Cardiac muscle cell (in vitro differentiated cells and primary cell): ENCODE data around the gene SF3B3. TPM values are rescaled to one million over a fixed set of nuclear protein-coding genes. Genes with fewer than 3 reads are reported as not detected.
A peak's percentile ranks its signal among the peaks of the same experiment; 100 is the strongest.

Source experiments
- DNase-seq, 2 donors: peaks; one replicate each; pipeline versions ENCODE4 v3.0.0 to v3.0.0-alpha.2; 2010 to 2017; ENCODE audit warnings: low read depth in 1 of 2, low spot score in 1 of 2
- H3K27ac ChIP-seq: fragments of 200-600 bp; sonication (generic); 2 replicates; pipeline ENCODE4 v1.5.1; 2016
- H3K27me3 ChIP-seq: fragments of 200-600 bp; sonication (generic); 2 replicates; pipeline ENCODE4 v1.6.0; 2016; ENCODE audit warnings: control low read depth
- H3K36me3 ChIP-seq: fragments of 200-600 bp; sonication (generic); 2 replicates; pipeline ENCODE4 v1.5.1; 2016; ENCODE audit warnings: control low read depth
- H3K4me1 ChIP-seq: fragments of 200-600 bp; sonication (generic); 2 replicates; pipeline ENCODE4 v1.8.1; 2017; ENCODE audit warnings: low read depth, mild to moderate bottlenecking, mixed run types
- H3K4me3 ChIP-seq: fragments of 200-600 bp; sonication (generic); 2 replicates; pipeline ENCODE4 v1.5.1; 2016; ENCODE audit warnings: mild to moderate bottlenecking
- H3K9me3 ChIP-seq: fragments of 200-600 bp; sonication (generic); 2 replicates; pipeline ENCODE4 v1.5.1; 2017; ENCODE audit warnings: low read depth, mild to moderate bottlenecking, control low read depth
- CTCF ChIP-seq: IDR thresholded peaks from 2 replicates; pipeline ENCODE4 v1.5.1; 2012; ENCODE audit warnings: low read depth, mild to moderate bottlenecking, low read length
- polyA plus RNA-seq: library from polyadenylated mRNA; unstranded; fragments of >200 nt; fragmentation: Nextera tagmentation; extraction: Ambion mirVana; gene quantifications from 2 replicates; pipeline ENCODE4 v1.2.1, GENCODE V29; 2016
- total RNA-seq: library from RNA; depleted of rRNA; stranded (reverse); fragments of >200 nt; gene quantifications from 2 replicates; pipeline ENCODE4 v1.2.3, GENCODE V29; 2016

Gene SF3B3
- total and polyA plus RNA-seq, 2 experiments from 2014 or later, result 178 to 203 TPM

GRCh38 chr16:70578035-70578434 is 54.4 kb downstream of the SF3B3 start:
- Histone ChIP-seq H3K9me3 (no peaks in the 10 kb centered on the region), H3K36me3 (peaks cover 6% of the 10 kb centered on the region), H3K27me3 (no peaks in the 10 kb centered on the region), H3K4me1 (peaks cover 12% of the 10 kb centered on the region), H3K27ac (no peak overlapping the region), H3K4me3 (no peak overlapping the region)
- DNase-seq, result no peak
- no peak for TF ChIP-seq CTCF

- no peak overlapping the region for H3K27ac ChIP-seq
These were observed 55.6 kb downstream of the SF3B3 start for GRCh38 chr16:70579248-70579647.

GRCh38 chr16:70579648-70580630 is 56.3 kb downstream of the SF3B3 start:
- Histone ChIP-seq H3K4me1 (peaks cover 8% of the 10 kb centered on the region), H3K4me3 (no peak overlapping the region), H3K27me3 (no peaks in the 10 kb centered on the region), H3K27ac (no peak overlapping the region), H3K9me3 (no peaks in the 10 kb centered on the region), H3K36me3 (no peaks in the 10 kb centered on the region)
- no peak for TF ChIP-seq CTCF
- no peak for DNase-seq

More at GRCh38 chr16:70579248-70579647, 55.6 kb downstream of the SF3B3 start:
- Histone ChIP-seq H3K4me3 (no peak overlapping the region), H3K4me1 (peaks cover 8% of the 10 kb centered on the region), H3K36me3 (peaks cover 3% of the 10 kb centered on the region), H3K27me3 (no peaks in the 10 kb centered on the region), H3K9me3 (no peaks in the 10 kb centered on the region)
- DNase-seq, result no peak
- TF ChIP-seq CTCF, result no peak

- Histone ChIP-seq H3K27me3 (no peaks in the 10 kb centered on the region), H3K36me3 (no peaks in the 10 kb centered on the region), H3K27ac (no peak overlapping the region), H3K4me1 (peaks cover 8% of the 10 kb centered on the region), H3K9me3 (no peaks in the 10 kb centered on the region), H3K4me3 (no peak overlapping the region)
- DNase-seq, result no peak
- peak; percentile 31 for TF ChIP-seq CTCF
These were observed 58.8 kb downstream of the SF3B3 start for GRCh38 chr16:70582280-70582978.

GRCh38 chr16:70586731-70587130 is 63.1 kb downstream of the SF3B3 start:
- Histone ChIP-seq H3K27me3 (no peaks in the 10 kb centered on the region), H3K27ac (no peak overlapping the region), H3K36me3 (no peaks in the 10 kb centered on the region), H3K9me3 (no peaks in the 10 kb centered on the region), H3K4me3 (no peak overlapping the region), H3K4me1 (peaks cover 5% of the 10 kb centered on the region)
- DNase-seq, result no peak
- no peak for TF ChIP-seq CTCF
